T47D (cell line): Measurements from ENCODE around the gene CAMK2G.
A peak's percentile ranks its signal among the peaks of the same experiment; 100 is the strongest.

Experiments
- DNase-seq, 2 experiments: peaks; one replicate each; pipeline versions ENCODE4 v3.0.0 to v3.0.0-alpha.2; 2011 to 2012; ENCODE audit warnings: low read depth in 1 of 2, low spot score in 1 of 2
- JUND ChIP-seq: IDR thresholded peaks from 2 replicates; pipeline ENCODE4 v1.6.1; 2012; ENCODE audit warnings: low read depth
- in situ Hi-C: cut with HindIII; loops from 2 replicates; pipeline ENCODE4 v1.10.0; 2016; ENCODE audit warnings: low sequenced_read_pairs, low pct_unique_long_range_greater_than_20kb

The CAMK2G gene

GRCh38 chr10:73910401-73910763, 36.0 kb upstream of the CAMK2G start:
- in situ Hi-C loops = no loop called here
- no peak for DNase-seq
- no peak for TF ChIP-seq JUND

GRCh38 chr10:73909540-73910115, 35.3 kb upstream of the CAMK2G start:
- TF ChIP-seq JUND = no peak
- in situ Hi-C loops = no loop called here
- DNase-seq = no peak

GRCh38 chr10:73908853-73909539, 34.6 kb upstream of the CAMK2G start:
- TF ChIP-seq JUND = no peak
- no peak for DNase-seq
- in situ Hi-C loops = no loop called here

DNA sequence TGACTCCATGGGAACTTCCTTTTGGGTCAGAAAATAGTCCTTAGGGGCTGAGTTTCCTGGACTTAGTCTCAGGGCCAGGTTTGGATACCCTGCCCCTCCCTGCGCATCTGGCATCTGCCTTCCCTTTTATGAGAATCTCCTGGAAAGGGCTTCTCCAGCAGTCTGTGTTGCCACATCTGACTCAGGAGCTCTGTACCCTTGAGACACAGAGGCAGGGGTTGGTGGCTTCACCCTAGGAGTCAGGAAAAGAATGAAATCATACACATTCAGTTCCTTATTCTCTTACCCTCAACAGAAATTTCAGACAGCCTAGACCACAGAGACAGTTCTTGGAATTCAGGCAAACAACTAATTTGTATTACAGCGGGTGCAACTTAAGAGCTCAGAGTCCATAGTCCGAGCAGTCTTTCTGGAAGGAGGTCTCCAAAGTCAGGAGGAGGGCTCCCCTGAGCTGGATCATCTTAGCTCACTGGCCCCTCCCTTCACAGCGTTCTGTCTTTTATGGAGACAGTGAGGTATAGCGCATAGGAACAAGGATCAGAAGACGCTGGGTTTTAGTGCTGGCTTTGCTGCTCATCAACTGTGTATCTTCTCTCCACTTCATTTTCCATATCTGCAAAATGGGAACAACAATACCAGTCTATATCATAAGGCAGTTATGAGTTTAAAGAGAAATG, 33.6 kb upstream of the CAMK2G start:
- in situ Hi-C loops = no loop called here
- TF ChIP-seq JUND = no peak
- DNase-seq = no peak

DNA sequence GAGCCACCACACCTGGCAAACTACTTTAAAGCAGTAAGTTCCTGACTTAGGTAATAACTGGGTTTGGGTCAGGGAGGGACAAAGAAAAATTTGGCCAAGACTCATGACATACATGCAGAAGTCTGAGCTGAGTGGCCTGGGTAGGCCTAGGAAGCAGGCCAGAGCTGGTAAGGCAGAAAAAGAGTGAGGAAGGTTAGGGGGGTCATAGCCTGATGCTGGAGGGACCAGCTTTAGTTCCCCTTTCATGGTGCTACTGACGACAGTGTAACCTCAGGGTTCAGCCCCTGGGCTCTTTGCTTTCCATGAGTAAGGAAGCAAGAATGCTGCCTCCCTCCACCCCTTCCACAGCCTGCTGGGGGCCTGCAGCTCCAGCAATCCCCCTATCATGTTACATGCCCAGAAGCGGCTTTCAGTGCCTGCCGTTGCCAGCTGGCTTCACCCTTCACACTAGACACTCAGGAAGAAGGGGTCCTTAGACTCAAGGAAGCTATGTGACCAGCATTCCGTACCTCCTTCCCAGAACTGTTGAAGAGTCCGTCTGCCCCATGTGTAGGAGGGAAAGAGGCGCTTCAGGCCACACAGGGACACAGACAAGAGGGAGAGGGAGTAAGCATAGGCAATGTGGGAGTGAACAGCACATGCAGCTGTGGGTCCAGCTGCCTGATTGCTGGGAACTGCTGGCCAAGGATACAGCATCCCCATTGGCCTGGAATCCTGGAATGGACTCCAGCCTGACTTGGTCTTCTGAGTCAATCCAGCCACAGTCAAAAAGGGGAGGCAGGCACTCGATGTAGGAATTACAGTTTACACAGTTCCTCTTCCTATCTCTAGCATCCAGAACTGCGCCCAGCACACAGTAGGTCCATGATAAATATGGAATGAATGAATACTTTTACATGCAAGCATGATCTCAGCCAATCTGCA, 32.4 kb upstream of the CAMK2G start:
- peak in 1 of 2 experiments; percentile 20 for DNase-seq
- in situ Hi-C loops = no loop called here
- no peak for TF ChIP-seq JUND

DNA sequence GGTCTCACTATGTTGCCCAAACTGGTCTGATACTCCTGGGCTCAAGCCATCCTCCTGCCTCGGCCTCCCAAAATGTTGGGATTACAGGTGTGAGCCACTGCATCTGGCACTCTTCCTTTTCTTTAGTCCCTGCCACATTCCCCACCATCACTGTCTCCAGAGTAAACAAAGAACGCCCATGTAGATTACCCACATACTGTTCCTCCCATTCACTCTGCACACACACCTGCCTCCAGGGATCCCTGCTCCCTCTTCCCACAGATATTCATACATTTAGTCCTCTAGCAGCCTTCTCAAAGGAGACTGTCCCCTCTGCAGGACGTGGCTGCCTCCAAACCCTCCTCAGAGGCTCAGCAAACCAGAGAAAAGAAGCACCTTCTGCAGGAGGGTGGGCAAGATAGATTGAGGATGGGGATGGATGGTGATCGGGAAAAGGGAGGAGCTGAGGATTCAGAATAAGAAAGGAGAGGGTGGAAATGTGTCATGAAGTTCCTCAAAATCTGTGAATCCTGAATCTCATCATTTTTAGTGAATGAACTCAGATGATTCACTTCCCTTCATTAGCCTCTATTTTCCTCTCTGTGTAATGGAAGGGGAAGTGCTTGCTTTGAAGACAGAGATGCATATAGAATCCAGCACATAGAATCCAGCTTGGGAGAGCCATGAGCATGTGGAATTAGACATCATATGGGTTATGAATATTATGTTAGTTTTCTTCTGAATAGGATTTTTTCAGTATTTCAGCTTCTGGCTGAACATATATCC, 31.1 kb upstream of the CAMK2G start:
- in situ Hi-C loops = no loop called here
- TF ChIP-seq JUND = no peak
- no peak for DNase-seq

GRCh38 chr10:73902351-73902750, 28.0 kb upstream of the CAMK2G start:
- in situ Hi-C loops = no loop called here
- TF ChIP-seq JUND = no peak
- DNase-seq = no peak

GRCh38 chr10:73901261-73901660, 26.9 kb upstream of the CAMK2G start:
- in situ Hi-C loops = no loop called here
- no peak for TF ChIP-seq JUND
- no peak for DNase-seq

DNA sequence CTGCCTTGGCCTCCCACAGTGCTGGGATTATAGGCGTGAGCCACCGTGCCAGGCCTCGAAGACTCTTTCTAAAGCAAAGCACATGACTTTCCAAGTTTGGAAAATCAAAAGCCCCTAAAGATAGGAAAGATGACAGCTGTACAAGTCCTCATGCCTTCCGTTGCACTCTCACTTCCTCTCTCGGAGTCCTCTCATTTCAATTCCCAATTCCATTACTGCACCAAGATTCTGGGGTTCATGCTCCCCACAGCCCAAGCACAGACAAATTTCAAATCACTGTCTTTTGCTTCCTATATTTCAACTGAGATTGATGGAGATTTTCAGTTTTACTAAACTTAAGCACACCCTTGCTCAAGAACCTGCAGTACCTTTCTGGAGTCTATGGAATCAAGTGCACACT, 25.7 kb upstream of the CAMK2G start:
- TF ChIP-seq JUND = no peak
- in situ Hi-C loops = no loop called here
- DNase-seq = no peak

DNA sequence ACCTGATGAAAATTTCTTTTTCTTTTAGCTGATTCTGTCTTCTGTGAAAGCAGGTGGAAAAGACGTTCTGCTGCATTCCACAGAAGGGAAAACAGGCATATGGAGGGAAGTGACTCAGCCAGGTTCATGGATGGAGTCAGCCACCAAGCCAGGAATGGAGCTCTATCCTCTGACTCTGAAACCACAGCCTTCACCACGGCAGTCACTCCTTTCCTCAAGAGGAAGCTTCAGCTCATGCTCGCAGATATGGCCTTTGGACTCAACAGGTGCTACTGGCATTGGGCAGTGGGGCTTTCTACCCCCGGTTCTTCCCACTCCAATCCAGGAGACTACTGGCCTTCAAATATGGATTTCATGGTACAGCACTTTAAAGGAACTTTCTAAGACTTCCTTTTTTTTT, 25.1 kb upstream of the CAMK2G start:
- TF ChIP-seq JUND = no peak
- in situ Hi-C loops = no loop called here
- peak in 1 of 2 experiments; percentile 25 for DNase-seq

DNA sequence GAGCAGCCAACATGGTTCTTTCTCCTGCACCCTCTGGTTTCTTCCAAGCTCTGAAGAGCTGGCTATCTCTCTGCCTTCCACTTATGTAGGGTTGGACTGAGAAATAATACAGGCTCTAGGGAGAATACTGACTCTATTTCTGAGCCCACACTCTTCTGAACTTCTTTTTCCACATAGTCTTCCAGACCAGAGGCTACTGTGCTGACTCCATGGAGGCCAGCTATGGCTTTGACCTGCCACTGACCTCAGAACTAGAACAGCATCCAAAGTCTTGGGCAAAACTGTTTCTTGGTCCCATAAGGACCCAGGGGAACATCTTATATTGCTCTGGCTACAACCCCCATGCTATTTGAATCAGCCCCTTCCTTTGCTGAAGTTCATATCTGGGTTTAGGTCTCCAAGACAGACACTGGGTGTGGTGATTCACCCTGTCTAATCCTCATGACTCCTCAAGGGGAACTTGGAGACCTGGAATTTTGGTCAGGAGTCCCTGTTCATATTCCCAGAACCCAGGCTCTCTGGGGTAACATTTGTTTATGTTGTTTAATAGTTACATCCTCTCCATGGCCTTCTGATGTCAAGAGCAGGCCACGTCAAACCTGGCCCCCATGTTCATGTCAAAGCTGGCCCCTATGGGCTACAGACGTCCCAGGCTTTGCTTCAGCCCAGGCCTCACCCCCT, 24.5 kb upstream of the CAMK2G start:
- in situ Hi-C loops = no loop called here
- DNase-seq = no peak

More for the DNA sequence above, 24.5 kb upstream of the CAMK2G start:
- no peak for TF ChIP-seq JUND
